HepG2 (cell line): ENCODE measurements around the gene MED19. TPM values are rescaled to one million over a fixed set of nuclear protein-coding genes. Genes with fewer than 3 reads are reported as not detected.

ENCODE experiments used
- DPF2 ChIP-seq: sonication (generic); formaldehyde crosslinking; IDR thresholded peaks from 2 replicates; pipeline ENCODE4 v1.4.0; 2020; ENCODE audit warnings: mild to moderate bottlenecking, low read depth, missing genetic modification reagents, borderline replicate concordance
- ETS1 ChIP-seq: sonication (generic); formaldehyde crosslinking; IDR thresholded peaks from 2 replicates; pipeline ENCODE4 v1.4.0; 2020; ENCODE audit warnings: missing genetic modification reagents
- GABPB1 ChIP-seq: IDR thresholded peaks from 2 replicates; pipeline ENCODE4 v1.6.1; 2016; ENCODE audit warnings: mild to moderate bottlenecking, missing genetic modification reagents, moderate library complexity, missing compliant biosample characterization
- GMEB2 ChIP-seq: IDR thresholded peaks from 2 replicates; pipeline ENCODE4 v1.6.1; 2016; ENCODE audit warnings: missing biosample characterization, missing genetic modification reagents, low read depth
- HDAC6 ChIP-seq: fragments of 200-600 bp; sonication (generic); IDR thresholded peaks from 2 replicates; pipeline ENCODE4 v1.7.0; 2017; ENCODE audit warnings: mild to moderate bottlenecking, antibody characterized with exemption, low read length, low read depth
- HMG20B ChIP-seq: conservative IDR thresholded peaks from 2 replicates; pipeline ENCODE4 v1.6.1; 2016; ENCODE audit warnings: missing genetic modification reagents, missing compliant biosample characterization
- HNRNPH1 ChIP-seq: fragments of 200-400 bp; formaldehyde crosslinking; optimal IDR thresholded peaks from 2 replicates; pipeline ENCODE3; 2017; ENCODE audit warnings: mild to moderate bottlenecking, low read depth, low read length
- ISX ChIP-seq: sonication (generic); formaldehyde crosslinking; conservative IDR thresholded peaks from 2 replicates; pipeline ENCODE4 v1.5.0; 2020; ENCODE audit warnings: missing genetic modification reagents
- NFIB ChIP-seq: sonication (generic); formaldehyde crosslinking; IDR thresholded peaks from 2 replicates; pipeline ENCODE4 v1.9.0; 2021; ENCODE audit warnings: missing genetic modification reagents, mild to moderate bottlenecking, borderline replicate concordance
- PAX8 ChIP-seq: sonication (generic); formaldehyde crosslinking; IDR thresholded peaks from 2 replicates; pipeline ENCODE4 v1.8.0; 2022; ENCODE audit warnings: mild to moderate bottlenecking, missing genetic modification reagents, borderline replicate concordance
- SOX6 ChIP-seq, 2 experiments: fragments of 450-650 bp in 1 of 2; sonication (generic) in 1 of 2; formaldehyde crosslinking in 1 of 2; IDR thresholded peaks; 2 replicates each; pipeline versions ENCODE4 v1.4.0 to v1.6.1; 2017 to 2020; ENCODE audit warnings: antibody characterized with exemption in 1 of 2, mild to moderate bottlenecking in 1 of 2, missing genetic modification reagents in 1 of 2
- SRF ChIP-seq: IDR thresholded peaks from 2 replicates; pipeline ENCODE4 v1.6.1; 2011; ENCODE audit warnings: mild to moderate bottlenecking, low read depth, low read length, moderate library complexity
- SRSF9 ChIP-seq: fragments of 200-400 bp; formaldehyde crosslinking; IDR thresholded peaks from 2 replicates; pipeline ENCODE4 v1.6.1; 2018; ENCODE audit warnings: borderline replicate concordance, mild to moderate bottlenecking, low read depth, low read length; ENCODE audit not compliant: insufficient read depth, poor library complexity, severe bottlenecking
- STAT6 ChIP-seq: sonication (generic); formaldehyde crosslinking; IDR thresholded peaks from 2 replicates; pipeline ENCODE4 v1.4.0; 2020; ENCODE audit warnings: missing genetic modification reagents, mild to moderate bottlenecking, borderline replicate concordance
- TP53 ChIP-seq: sonication (generic); formaldehyde crosslinking; conservative IDR thresholded peaks from 2 replicates; pipeline ENCODE4 v1.4.0; 2020; ENCODE audit warnings: missing genetic modification reagents
- ZNF333 ChIP-seq: sonication (generic); formaldehyde crosslinking; IDR thresholded peaks from 2 replicates; pipeline ENCODE4 v1.4.0; 2020; ENCODE audit warnings: mild to moderate bottlenecking, missing genetic modification reagents, borderline replicate concordance
- ZNF556 ChIP-seq: sonication (generic); formaldehyde crosslinking; IDR thresholded peaks from 2 replicates; pipeline ENCODE4 v1.4.0; 2020; ENCODE audit warnings: mild to moderate bottlenecking, missing genetic modification reagents, borderline replicate concordance
- ZNF572 ChIP-seq: sonication (generic); formaldehyde crosslinking; IDR thresholded peaks from 2 replicates; pipeline ENCODE4 v1.5.1; 2020; ENCODE audit warnings: mild to moderate bottlenecking, missing genetic modification reagents
- ZNF7 ChIP-seq: IDR thresholded peaks from 2 replicates; pipeline ENCODE4 v1.6.1; 2016; ENCODE audit warnings: missing biosample characterization, missing genetic modification reagents
- polyA plus RNA-seq, 8 experiments: library from polyadenylated mRNA; depleted of rRNA in 3 of 8; stranded (reverse) in 7 of 8; unstranded in 1 of 8; fragments of >200 nt; fragmentation: Illumina TruSeq in 4 of 8; extraction: Trizol in 4 of 8; gene quantifications; 2 replicates each; pipeline versions ENCODE4 v1.2.1 to v1.2.3, GENCODE V29; 2011 to 2016; ENCODE audit warnings: low read depth in 4 of 8, missing spikeins in 1 of 8, mixed read lengths in 1 of 8; ENCODE audit not compliant: insufficient read depth in 1 of 8
- total RNA-seq, 5 experiments: library from RNA; depleted of rRNA; stranded (reverse); fragments of >200 nt; fragmentation: Illumina TruSeq; extraction: Trizol; gene quantifications; 2 replicates each; pipeline ENCODE4 v1.2.3, GENCODE V29; 2016; ENCODE audit warnings: low read depth in 1 of 5
- TF ChIP-seq, protein P1 (sequence below): IDR thresholded peaks from 2 replicates; pipeline ENCODE4 v1.6.1; 2012; ENCODE audit warnings: low read length, improper control_type of control experiment

Gene MED19
- total and polyA plus RNA-seq, 2 of the 13 experiments (the other 11 are each of a cell fraction or from before 2014, with no cell fraction given) = 12.9 to 13.8 TPM

- TF ChIP-seq ETS1 (CRISPR knock-in tag) = no peak
- no peak for TF ChIP-seq NFIB
- TF ChIP-seq ZNF572 (CRISPR knock-in tag) = no peak
- no peak; the same call in 1 of the 2 replicates for TF ChIP-seq ISX (CRISPR knock-in tag)
- TF ChIP-seq TP53 (CRISPR knock-in tag) = peak; percentile 75; the same call in 1 of the 2 replicates
- TF ChIP-seq HNRNPH1 = no peak
- TF ChIP-seq PAX8 (CRISPR knock-in tag) = no peak
- no peak for TF ChIP-seq DPF2 (CRISPR knock-in tag)
- TF ChIP-seq SRF = no peak
- TF ChIP-seq ZNF556 = no peak
- TF ChIP-seq STAT6 (CRISPR knock-in tag) = no peak; the same call in 1 of the 2 replicates
- no peak for TF ChIP-seq ZNF7 (CRISPR knock-in tag)
- TF ChIP-seq GMEB2 (CRISPR knock-in tag) = no peak
- TF ChIP-seq HDAC6 = no peak
- TF ChIP-seq SRSF9 = no peak
- no peak for TF ChIP-seq SOX6 (IDR thresholded peaks at IDR 0.05)
- no peak for TF ChIP-seq SOX6 (CRISPR knock-in tag; IDR thresholded peaks at IDR 0.05)
- no peak for TF ChIP-seq ZNF333 (CRISPR knock-in tag)
- TF ChIP-seq GABPB1 (CRISPR knock-in tag) = peak; percentile 63; the same call in 1 of the 2 replicates
- TF ChIP-seq, protein P1, sequence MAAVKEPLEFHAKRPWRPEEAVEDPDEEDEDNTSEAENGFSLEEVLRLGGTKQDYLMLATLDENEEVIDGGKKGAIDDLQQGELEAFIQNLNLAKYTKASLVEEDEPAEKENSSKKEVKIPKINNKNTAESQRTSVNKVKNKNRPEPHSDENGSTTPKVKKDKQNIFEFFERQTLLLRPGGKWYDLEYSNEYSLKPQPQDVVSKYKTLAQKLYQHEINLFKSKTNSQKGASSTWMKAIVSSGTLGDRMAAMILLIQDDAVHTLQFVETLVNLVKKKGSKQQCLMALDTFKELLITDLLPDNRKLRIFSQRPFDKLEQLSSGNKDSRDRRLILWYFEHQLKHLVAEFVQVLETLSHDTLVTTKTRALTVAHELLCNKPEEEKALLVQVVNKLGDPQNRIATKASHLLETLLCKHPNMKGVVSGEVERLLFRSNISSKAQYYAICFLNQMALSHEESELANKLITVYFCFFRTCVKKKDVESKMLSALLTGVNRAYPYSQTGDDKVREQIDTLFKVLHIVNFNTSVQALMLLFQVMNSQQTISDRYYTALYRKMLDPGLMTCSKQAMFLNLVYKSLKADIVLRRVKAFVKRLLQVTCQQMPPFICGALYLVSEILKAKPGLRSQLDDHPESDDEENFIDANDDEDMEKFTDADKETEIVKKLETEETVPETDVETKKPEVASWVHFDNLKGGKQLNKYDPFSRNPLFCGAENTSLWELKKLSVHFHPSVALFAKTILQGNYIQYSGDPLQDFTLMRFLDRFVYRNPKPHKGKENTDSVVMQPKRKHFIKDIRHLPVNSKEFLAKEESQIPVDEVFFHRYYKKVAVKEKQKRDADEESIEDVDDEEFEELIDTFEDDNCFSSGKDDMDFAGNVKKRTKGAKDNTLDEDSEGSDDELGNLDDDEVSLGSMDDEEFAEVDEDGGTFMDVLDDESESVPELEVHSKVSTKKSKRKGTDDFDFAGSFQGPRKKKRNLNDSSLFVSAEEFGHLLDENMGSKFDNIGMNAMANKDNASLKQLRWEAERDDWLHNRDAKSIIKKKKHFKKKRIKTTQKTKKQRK = no peak
- no peak for TF ChIP-seq HMG20B (CRISPR knock-in tag)
Measured at GRCh38 chr11:57667117-57667735, 44.8 kb downstream of the MED19 start (continued).
